ENCODE results near the gene ASIC2. TPM values are rescaled to one million over a fixed set of nuclear protein-coding genes. Genes with fewer than 3 reads are reported as not detected.

Gene ASIC2
- total and polyA plus RNA-seq, 7 donors, result under 0.01 to 0.60 (median 0.19) TPM; not detected in 3

- 29 to 53% methylated on average over 10 of the region's 10 CpGs for WGBS, 2 donors
- no peak for TF ChIP-seq EP300 (IDR thresholded peaks at IDR 0.05)
- no peak for TF ChIP-seq POLR2AphosphoS5 (IDR thresholded peaks at IDR 0.05)
- TF ChIP-seq, protein P1, sequence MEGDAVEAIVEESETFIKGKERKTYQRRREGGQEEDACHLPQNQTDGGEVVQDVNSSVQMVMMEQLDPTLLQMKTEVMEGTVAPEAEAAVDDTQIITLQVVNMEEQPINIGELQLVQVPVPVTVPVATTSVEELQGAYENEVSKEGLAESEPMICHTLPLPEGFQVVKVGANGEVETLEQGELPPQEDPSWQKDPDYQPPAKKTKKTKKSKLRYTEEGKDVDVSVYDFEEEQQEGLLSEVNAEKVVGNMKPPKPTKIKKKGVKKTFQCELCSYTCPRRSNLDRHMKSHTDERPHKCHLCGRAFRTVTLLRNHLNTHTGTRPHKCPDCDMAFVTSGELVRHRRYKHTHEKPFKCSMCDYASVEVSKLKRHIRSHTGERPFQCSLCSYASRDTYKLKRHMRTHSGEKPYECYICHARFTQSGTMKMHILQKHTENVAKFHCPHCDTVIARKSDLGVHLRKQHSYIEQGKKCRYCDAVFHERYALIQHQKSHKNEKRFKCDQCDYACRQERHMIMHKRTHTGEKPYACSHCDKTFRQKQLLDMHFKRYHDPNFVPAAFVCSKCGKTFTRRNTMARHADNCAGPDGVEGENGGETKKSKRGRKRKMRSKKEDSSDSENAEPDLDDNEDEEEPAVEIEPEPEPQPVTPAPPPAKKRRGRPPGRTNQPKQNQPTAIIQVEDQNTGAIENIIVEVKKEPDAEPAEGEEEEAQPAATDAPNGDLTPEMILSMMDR (IDR thresholded peaks at IDR 0.05), result no peak
- no peak for TF ChIP-seq POLR2A (IDR thresholded peaks at IDR 0.05)
- Histone ChIP-seq H3K36me3 (no peaks in the 10 kb centered on the region), H3K27me3 (peaks cover 0 to 4% (median 0%) of the 10 kb centered on the region in 3 donors), H3K4me3 (no peak overlapping the region), H3K4me1 (no peaks in the 10 kb centered on the region), H3K27ac (no peak overlapping the region), H3K9me3 (no peaks in the 10 kb centered on the region)
- no peak for DNase-seq
- intact Hi-C loops (cut with DNase I), result no loop called here
Observed at GRCh38 chr17:33046361-33047255, 246.5 kb downstream of the ASIC2 start.

DNA sequence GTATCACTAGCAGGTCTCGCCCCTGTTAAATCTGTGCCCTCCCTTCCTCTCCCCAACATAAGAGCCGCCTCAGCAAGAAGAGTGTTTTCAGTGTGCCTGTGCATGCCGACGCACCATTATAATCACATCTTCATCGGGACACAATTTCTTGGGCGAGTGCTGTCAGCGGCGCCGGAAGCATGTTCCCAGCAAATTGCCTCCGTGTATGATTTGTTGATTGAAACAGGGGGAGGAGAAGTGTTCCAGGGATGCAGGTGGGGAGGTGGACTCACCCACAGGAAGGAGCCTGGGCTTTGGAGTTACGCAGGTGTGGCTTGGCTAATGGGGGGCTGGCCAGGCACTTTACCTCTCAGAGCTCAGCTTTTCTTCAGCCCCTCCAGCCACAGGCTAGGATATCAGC, 247.9 kb downstream of the ASIC2 start:
- Histone ChIP-seq H3K4me3 (no peak overlapping the region), H3K4me1 (no peaks in the 10 kb centered on the region), H3K27me3 (no peaks in the 10 kb centered on the region), H3K36me3 (no peaks in the 10 kb centered on the region), H3K27ac (no peak overlapping the region), H3K9me3 (no peaks in the 10 kb centered on the region)
- 92 to 95% methylated on average over 11 of the region's 11 CpGs for WGBS, 2 donors
- DNase-seq, result no peak
- intact Hi-C loops (cut with DNase I), result no loop called here
- TF ChIP-seq EP300 (IDR thresholded peaks at IDR 0.05) (no peak), POLR2AphosphoS5 (IDR thresholded peaks at IDR 0.05) (no peak), POLR2A (IDR thresholded peaks at IDR 0.05) (no peak)
- TF ChIP-seq, protein P1 (IDR thresholded peaks at IDR 0.05), result no peak

GRCh38 chr17:33044771-33045170, 248.3 kb downstream of the ASIC2 start:
- DNase-seq, result no peak
- TF ChIP-seq POLR2A (IDR thresholded peaks at IDR 0.05), result no peak
- no peak for TF ChIP-seq POLR2AphosphoS5 (IDR thresholded peaks at IDR 0.05)
- TF ChIP-seq, protein P1 (IDR thresholded peaks at IDR 0.05), result no peak
- no peak for TF ChIP-seq EP300 (IDR thresholded peaks at IDR 0.05)
- 91 to 96% methylated on average over 3 of the region's 3 CpGs for WGBS, 2 donors
- Histone ChIP-seq H3K27me3 (no peaks in the 10 kb centered on the region), H3K9me3 (no peaks in the 10 kb centered on the region), H3K36me3 (no peaks in the 10 kb centered on the region), H3K4me1 (no peaks in the 10 kb centered on the region), H3K4me3 (no peak overlapping the region), H3K27ac (no peak overlapping the region)
- intact Hi-C loops (cut with DNase I), result no loop called here

DNA sequence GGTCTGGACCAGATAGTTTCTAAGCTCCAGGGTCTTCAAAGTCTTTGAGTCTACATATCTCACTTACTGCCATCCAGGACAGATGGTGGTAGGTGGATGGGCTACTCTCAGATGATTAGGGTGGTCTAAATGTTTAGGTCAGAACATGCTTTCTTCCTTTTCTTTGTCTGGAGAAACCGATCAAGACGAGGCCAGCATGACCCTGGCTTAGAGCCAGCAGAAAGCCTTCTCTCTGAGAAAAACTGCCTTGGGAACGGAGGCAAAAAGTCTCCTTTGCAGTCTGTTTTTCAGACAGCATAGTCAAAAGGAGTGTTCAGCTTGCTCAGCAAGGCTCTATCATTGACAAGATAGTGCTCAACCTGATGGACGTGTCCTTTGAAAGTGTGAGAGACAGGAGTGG, 252.6 kb downstream of the ASIC2 start:
- no peaks in the 10 kb centered on the region for H3K9me3 ChIP-seq
- no peaks in the 10 kb centered on the region for H3K4me1 ChIP-seq
- H3K27ac ChIP-seq, result no peak overlapping the region
- no peaks in the 10 kb centered on the region for H3K36me3 ChIP-seq
- DNase-seq, result no peak
- no peak overlapping the region for H3K4me3 ChIP-seq
- 56 to 78% methylated on average over 4 of the region's 4 CpGs for WGBS, 2 donors
- TF ChIP-seq POLR2AphosphoS5 (IDR thresholded peaks at IDR 0.05), result no peak
- no peak for TF ChIP-seq EP300 (IDR thresholded peaks at IDR 0.05)
- TF ChIP-seq, protein P1 (IDR thresholded peaks at IDR 0.05), result no peak
- no peak for TF ChIP-seq POLR2A (IDR thresholded peaks at IDR 0.05)
- H3K27me3 ChIP-seq, result peaks cover 0 to 3% (median 0%) of the 10 kb centered on the region in 3 donors
- intact Hi-C loops (cut with DNase I), result no loop called here

Measured in sigmoid colon (tissue), 7 donors.